Kidney (tissue), 14 donors: ENCODE measurements around the gene FBXO7. TPM values are rescaled to one million over a fixed set of nuclear protein-coding genes. Genes with fewer than 3 reads are reported as not detected.

Source experiments
- DNase-seq, 5 donors: peaks; one replicate each; pipeline ENCODE4 v3.0.0-alpha.2; 2013 to 2020
- FAIRE-seq: peaks from 2 replicates; lab custom pipeline; 2012; peaks lifted over from hg19 to GRCh38; lab: Jason Lieb, UNC
- H3K27ac ChIP-seq, 2 donors: one replicate each; pipeline ENCODE4 v1.7.0; 2013; ENCODE audit warnings: low read depth in 2 of 2, low read length in 2 of 2, inconsistent platforms in 1 of 2
- H3K27me3 ChIP-seq: one replicate; pipeline ENCODE4 v1.7.1; 2013; ENCODE audit warnings: low read length, inconsistent platforms; ENCODE audit not compliant: control insufficient read depth, insufficient read depth
- H3K36me3 ChIP-seq, 3 donors: one replicate each; pipeline versions ENCODE4 v1.7.0 to v1.7.1; 2013; ENCODE audit warnings: low read length in 3 of 3, control low read depth in 1 of 3, inconsistent platforms in 1 of 3; ENCODE audit not compliant: insufficient read depth in 3 of 3, control insufficient read depth in 2 of 3
- H3K4me1 ChIP-seq, 3 donors: one replicate each; pipeline versions ENCODE4 v1.7.0 to v1.7.1; 2013; ENCODE audit warnings: low read length in 3 of 3, inconsistent platforms in 1 of 3, low read depth in 1 of 3; ENCODE audit not compliant: control insufficient read depth in 2 of 3, insufficient read depth in 2 of 3
- H3K4me3 ChIP-seq, 3 donors: one replicate each; pipeline versions ENCODE4 v1.7.0 to v1.8.1; 2013; ENCODE audit warnings: low read length in 3 of 3, control low read depth in 1 of 3, inconsistent platforms in 1 of 3
- H3K9ac ChIP-seq, 3 donors: one replicate each; pipeline versions ENCODE4 v1.7.0 to v1.7.1; 2013; ENCODE audit warnings: low read length in 3 of 3, control low read depth in 1 of 3, inconsistent platforms in 1 of 3
- H3K9me3 ChIP-seq, 3 donors: one replicate each; pipeline versions ENCODE4 v1.7.0 to v1.7.1; 2013; ENCODE audit warnings: low read length in 3 of 3, control low read depth in 1 of 3, inconsistent platforms in 1 of 3; ENCODE audit not compliant: control insufficient read depth in 2 of 3, insufficient read depth in 1 of 3
- CTCF ChIP-seq: IDR thresholded peaks from 3 replicates; pipeline ENCODE4 v1.5.1; 2012; ENCODE audit warnings: mild to moderate bottlenecking, moderate library complexity, borderline replicate concordance; ENCODE audit not compliant: insufficient read depth; ENCODE audit errors: extremely low read depth
- intact Hi-C: fragments of 100-400 bp; cut with DNase I; formaldehyde crosslinking; loops from one replicate; pipeline ENCODE4 v1.11.1; 2022
- polyA plus RNA-seq: library from polyadenylated mRNA; stranded (reverse); fragments of 350-450 nt; fragmentation: Illumina TruSeq; extraction: RNeasy Lipid Tissue Mini Kit (QIAGEN cat#74804); gene quantifications from one replicate; pipeline ENCODE4 v1.2.3, GENCODE V29; 2014; ENCODE audit warnings: low read depth, low replicate concordance; ENCODE audit not compliant: insufficient read depth
- total RNA-seq: library from RNA; stranded (reverse); fragmentation: NEBNext Ultra II Directional; extraction: Animal tissue kit (Norgen Biotek cat#: 25700); gene quantifications from one replicate; pipeline ENCODE4 v1.2.1, GENCODE V29; 2021
- donor health status: control.
- donor health status: control.
- donor health status: control.
- donor health status: control.
- donor health status: control.
- donor health status: DM: yes; HTN: yes; CAD: no.
- donor health status: Normal renal cell carcinoma (clear cell type).

The FBXO7 gene
- total and polyA plus RNA-seq, 2 donors from 2014 or later: 91.0 to 131 TPM

GRCh38 chr22:32511776-32512175 is 37.2 kb downstream of the FBXO7 start:
- FAIRE-seq (no peak), DNase-seq (no peak)
- no peak for TF ChIP-seq CTCF
- intact Hi-C loops: no loop called here
- H3K4me1 ChIP-seq: no peaks in the 10 kb centered on the region
- no peaks in the 10 kb centered on the region for H3K36me3 ChIP-seq
- H3K9ac ChIP-seq: no peak overlapping the region
- H3K4me3 ChIP-seq: no peak overlapping the region
- no peaks in the 10 kb centered on the region for H3K9me3 ChIP-seq
- H3K27me3 ChIP-seq: no peaks in the 10 kb centered on the region
- no peak overlapping the region for H3K27ac ChIP-seq

- DNase-seq (no peak), FAIRE-seq (no peak)
- Histone ChIP-seq H3K9ac (no peak overlapping the region), H3K4me1 (no peaks in the 10 kb centered on the region), H3K27me3 (no peaks in the 10 kb centered on the region), H3K36me3 (no peaks in the 10 kb centered on the region), H3K9me3 (no peaks in the 10 kb centered on the region), H3K4me3 (no peak overlapping the region), H3K27ac (no peak overlapping the region)
- TF ChIP-seq CTCF: no peak
- intact Hi-C loops: no loop called here
Measured at GRCh38 chr22:32512267-32512982, 37.8 kb downstream of the FBXO7 start.

- H3K27ac ChIP-seq: no peak overlapping the region
- intact Hi-C loops: no loop called here
- no peak for FAIRE-seq
- H3K36me3 ChIP-seq: no peaks in the 10 kb centered on the region
- H3K4me1 ChIP-seq: no peaks in the 10 kb centered on the region
- no peak for DNase-seq
- H3K9me3 ChIP-seq: peaks cover 0 to 5% (median 0%) of the 10 kb centered on the region in 3 donors
- no peak for TF ChIP-seq CTCF
- H3K27me3 ChIP-seq: no peaks in the 10 kb centered on the region
- no peak overlapping the region for H3K9ac ChIP-seq
- no peak overlapping the region for H3K4me3 ChIP-seq
Measured at GRCh38 chr22:32515084-32515483, 40.5 kb downstream of the FBXO7 start.
